ENCODE measurements around the gene S100A10. TPM values are rescaled to one million over a fixed set of nuclear protein-coding genes. Genes with fewer than 3 reads are reported as not detected.
A peak's percentile ranks its signal among the peaks of the same experiment; 100 is the strongest.

Gene S100A10
- polyA plus RNA-seq (2013, experiment 1 of 2; ENCODE audit: insufficient read length): 899 TPM
- 688 TPM for polyA plus RNA-seq (2013, experiment 2 of 2; ENCODE audit: insufficient read length)

GRCh38 chr1:151993734-151994496, at the start of gene S100A10:
TSS of gene S100A10 (minus strand) at chr1:151993859. CDS start at chr1:151986230, 7,629 bp downstream.
- DNase-seq: peak; percentile 85

- DNase-seq: no peak
These were observed 48.4 kb upstream of the S100A10 start for GRCh38 chr1:152042030-152042429.

GRCh38 chr1:152039886-152040285, 46.2 kb upstream of the S100A10 start:
- DNase-seq: no peak

- DNase-seq: no peak
These were observed 45.8 kb upstream of the S100A10 start for GRCh38 chr1:152039461-152039860.

GRCh38 chr1:152038871-152039270, 45.2 kb upstream of the S100A10 start:
- no peak for DNase-seq

- peak; percentile 88 for DNase-seq
These were observed 42.9 kb upstream of the S100A10 start, which contains the start of gene S100A11 for GRCh38 chr1:152036267-152037216. TSS of gene S100A11 (minus strand) at chr1:152037004. CDS start at chr1:152036915, 89 bp downstream.

GRCh38 chr1:152035539-152036266, 42.0 kb upstream of the S100A10 start:
- DNase-seq: peak; percentile 34

- peak; percentile 76 for DNase-seq
These were observed 41.2 kb upstream of the S100A10 start for GRCh38 chr1:152034654-152035538.

- no peak for DNase-seq
These were observed 40.6 kb upstream of the S100A10 start for GRCh38 chr1:152034324-152034653.

GRCh38 chr1:152029929-152030211, 36.2 kb upstream of the S100A10 start:
- DNase-seq: no peak

- peak; percentile 71 for DNase-seq
These were observed 35.7 kb upstream of the S100A10 start for GRCh38 chr1:152029144-152029928.

GRCh38 chr1:152026895-152027294, 33.2 kb upstream of the S100A10 start:
- peak; percentile 77 for DNase-seq

GRCh38 chr1:152024223-152024622, 30.6 kb upstream of the S100A10 start:
- no peak for DNase-seq

GRCh38 chr1:152023221-152023620, 29.6 kb upstream of the S100A10 start:
- DNase-seq: no peak

- DNase-seq: no peak
These were observed 28.8 kb upstream of the S100A10 start for GRCh38 chr1:152022474-152022873.

- DNase-seq: no peak
These were observed 27.9 kb upstream of the S100A10 start for GRCh38 chr1:152021569-152021968.

GRCh38 chr1:152020849-152021248, 27.2 kb upstream of the S100A10 start:
- DNase-seq: no peak

- no peak for DNase-seq
These were observed 24.9 kb upstream of the S100A10 start for GRCh38 chr1:152018537-152018936.

GRCh38 chr1:152015766-152016165, 22.1 kb upstream of the S100A10 start:
- DNase-seq: no peak

- DNase-seq: no peak
These were observed 21.3 kb upstream of the S100A10 start for GRCh38 chr1:152014943-152015342.

- DNase-seq: peak; percentile 37
These were observed 20.1 kb upstream of the S100A10 start for GRCh38 chr1:152013664-152014237.
